HG03095 (cell line): ENCODE measurements around the gene GABBR2.
A peak's percentile ranks its signal among the peaks of the same experiment; 100 is the strongest.

ENCODE experiments used
- ATAC-seq: cut with Tn5 transposase; IDR thresholded peaks from one replicate; pipeline ENCODE4 v1.9.1; 2021; ENCODE audit warnings: moderate library complexity; ENCODE audit not compliant: unreplicated experiment

The GABBR2 gene

DNA sequence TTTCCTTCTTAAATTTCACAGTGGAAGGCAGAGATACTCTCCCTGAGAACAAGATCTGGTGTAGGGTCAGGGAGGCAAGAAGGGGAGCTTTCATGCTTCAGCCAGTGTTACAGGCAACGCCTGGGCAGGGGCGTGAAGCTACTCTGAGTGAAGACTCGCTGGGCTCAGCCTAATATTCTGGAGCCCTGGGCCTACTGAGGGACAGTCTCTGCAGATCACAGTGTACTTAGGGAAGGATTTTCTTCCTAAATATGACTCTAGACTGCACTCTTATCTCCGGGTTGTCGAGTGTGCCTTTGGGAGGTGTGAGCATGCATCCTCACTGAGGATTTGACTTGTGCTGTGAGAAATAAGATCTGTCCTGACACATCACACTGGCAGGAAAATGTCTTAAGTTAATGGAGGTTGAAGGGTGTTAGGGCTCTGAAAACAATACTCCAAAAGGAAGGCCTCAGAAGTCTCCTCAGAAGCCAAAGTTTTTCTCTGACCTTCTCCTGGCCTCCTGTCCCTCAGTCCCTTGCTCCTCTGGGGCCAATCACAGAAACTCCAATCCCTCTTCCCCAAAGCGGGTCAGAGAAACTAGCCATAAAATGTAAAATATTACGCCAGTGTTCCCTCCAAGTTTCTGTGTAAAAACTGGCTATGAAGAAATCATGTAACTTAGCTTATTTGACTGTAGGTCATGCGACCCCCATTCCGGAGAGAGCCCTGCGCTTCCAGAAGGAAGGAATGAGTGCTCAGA lies 296.5 kb downstream of the GABBR2 start:
- ATAC-seq: no peak

DNA sequence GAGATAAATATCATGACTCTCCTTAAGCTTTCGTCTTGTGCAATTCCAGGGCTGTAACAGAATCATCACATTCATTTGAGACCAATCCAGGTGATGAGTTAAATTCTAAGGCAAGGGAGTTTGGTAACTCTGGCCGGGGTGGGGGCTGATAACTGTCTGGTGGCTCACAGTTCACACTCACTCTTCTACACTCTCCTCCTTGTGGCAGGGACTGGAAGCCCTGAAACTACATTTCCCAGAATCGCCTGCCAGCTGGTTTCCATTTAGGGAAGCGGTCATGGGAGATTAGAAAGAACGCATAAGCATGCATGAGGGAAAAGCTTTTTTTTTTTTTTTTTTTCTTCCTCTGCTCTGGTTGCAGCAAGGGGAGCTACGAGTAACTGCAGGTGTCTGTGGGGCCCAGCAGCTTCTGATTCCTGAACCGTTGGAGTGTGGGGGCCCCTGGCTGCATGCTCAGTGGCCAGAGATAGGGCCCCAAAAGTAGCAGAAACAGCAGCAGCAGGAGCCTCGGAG lies 298.5 kb downstream of the GABBR2 start:
- no peak for ATAC-seq

DNA sequence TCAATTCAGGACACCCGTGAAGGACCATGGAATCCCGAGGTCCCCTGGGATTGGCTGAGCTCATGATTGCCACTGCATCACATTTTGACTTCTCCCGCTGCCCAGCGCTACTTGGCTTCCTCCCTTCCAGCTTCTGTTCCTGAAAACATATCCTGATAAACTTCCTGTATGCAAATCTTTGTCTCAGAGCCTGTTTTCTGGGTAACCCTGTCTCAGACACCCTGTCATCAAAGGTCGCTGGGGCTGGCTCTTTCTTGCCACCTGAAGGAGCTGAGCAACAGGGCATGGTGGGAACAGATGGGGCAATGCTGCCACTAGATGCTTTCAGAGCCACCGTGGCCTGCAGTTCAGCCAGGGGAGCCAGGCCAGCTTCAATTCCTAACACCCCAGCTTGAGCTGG lies 299.0 kb downstream of the GABBR2 start:
- no peak for ATAC-seq

DNA sequence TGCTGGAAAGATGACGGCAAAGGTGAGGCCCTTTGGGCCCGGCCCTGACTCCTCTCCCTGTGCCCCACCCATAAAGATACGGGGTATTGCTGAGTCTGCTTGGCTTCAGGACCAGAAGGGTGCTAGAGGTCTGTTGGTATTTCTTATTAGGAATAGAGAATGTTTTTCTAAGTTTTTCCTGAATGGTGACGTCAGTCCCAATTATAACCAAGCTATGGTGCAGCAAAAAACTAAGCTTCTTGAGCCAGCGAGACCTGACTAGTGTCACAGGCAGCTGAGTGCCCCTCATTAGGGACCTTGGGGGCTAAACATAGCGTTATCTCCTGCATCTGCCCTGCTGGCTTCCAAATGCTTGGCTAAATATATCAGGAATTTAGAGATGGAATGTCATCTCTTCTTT lies 302.3 kb downstream of the GABBR2 start:
- no peak for ATAC-seq

DNA sequence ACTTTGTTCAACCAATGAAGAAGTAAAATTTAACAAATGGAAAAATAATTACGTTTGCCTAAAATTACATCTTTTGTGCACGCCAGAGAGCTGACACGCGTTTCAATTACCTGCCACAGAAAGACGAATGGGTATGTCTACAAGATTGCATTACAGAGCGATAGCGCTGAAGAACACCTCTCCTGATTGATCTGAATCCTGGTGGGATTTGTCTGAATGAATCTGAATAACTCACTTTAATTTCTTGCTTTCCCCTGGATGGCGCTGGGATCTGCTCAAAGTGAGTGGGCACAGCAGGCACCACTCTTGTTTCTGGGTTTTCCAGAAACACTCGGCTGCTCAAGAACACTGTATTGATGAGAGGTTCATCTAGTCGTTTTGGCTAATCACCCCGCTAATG lies 304.5 kb downstream of the GABBR2 start:
- no peak for ATAC-seq

DNA sequence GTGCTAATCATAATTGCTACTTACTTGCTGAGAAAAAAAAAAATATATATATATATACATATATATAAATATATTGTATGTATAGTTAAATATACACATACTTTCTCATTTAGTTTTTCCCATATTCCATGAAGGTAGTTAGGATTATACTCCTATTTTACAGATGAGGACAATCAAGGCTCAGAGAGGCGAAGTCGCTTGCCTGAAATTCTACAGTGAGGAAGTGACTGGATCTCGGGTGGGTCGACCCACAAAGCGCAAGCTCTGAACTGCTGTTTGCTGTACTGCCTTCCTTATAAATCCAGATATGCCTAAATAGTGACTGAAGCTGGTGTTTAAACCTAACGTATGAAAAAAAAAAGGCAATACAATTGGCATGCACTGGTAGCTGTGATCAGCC lies 305.0 kb downstream of the GABBR2 start:
- ATAC-seq: no peak

DNA sequence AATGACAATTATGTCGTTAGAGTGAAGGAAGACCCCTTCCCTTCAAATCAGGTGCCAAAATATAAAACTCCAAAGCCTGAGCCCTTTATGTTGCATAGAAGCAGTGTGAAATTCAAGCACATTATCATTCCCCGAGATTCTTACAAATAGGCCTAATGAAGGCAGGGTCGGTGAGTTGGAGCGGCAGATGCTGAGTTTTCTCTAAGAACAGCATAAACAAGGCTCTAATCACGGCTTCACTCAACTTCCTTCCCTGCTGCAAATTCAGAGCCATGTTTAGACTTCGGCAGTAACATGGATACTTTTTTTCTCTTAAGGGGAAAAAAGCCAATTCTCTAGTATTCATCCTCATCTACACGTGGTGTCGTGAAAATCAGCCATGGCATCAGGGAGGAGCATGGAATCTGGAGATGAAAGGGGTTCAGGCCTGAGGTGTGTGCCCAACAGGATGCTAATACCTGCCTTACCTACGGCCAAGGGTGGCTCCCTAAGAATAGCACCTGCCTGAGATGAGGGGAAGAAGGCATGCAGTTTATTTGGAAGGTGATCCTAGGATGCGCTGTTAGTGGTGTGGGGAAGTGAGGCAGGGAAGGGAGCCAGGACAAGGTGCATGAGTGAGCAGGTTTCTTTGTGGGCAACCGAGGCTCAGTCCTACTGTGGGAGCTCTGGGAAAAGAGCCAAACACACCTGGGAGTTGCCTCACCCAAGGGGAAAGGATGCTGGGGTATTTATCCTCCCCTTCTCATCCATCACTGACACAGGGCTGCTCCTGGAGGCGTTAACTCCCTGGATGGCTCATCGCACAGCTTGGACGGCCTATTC lies 306.5 kb downstream of the GABBR2 start:
- ATAC-seq: no peak

DNA sequence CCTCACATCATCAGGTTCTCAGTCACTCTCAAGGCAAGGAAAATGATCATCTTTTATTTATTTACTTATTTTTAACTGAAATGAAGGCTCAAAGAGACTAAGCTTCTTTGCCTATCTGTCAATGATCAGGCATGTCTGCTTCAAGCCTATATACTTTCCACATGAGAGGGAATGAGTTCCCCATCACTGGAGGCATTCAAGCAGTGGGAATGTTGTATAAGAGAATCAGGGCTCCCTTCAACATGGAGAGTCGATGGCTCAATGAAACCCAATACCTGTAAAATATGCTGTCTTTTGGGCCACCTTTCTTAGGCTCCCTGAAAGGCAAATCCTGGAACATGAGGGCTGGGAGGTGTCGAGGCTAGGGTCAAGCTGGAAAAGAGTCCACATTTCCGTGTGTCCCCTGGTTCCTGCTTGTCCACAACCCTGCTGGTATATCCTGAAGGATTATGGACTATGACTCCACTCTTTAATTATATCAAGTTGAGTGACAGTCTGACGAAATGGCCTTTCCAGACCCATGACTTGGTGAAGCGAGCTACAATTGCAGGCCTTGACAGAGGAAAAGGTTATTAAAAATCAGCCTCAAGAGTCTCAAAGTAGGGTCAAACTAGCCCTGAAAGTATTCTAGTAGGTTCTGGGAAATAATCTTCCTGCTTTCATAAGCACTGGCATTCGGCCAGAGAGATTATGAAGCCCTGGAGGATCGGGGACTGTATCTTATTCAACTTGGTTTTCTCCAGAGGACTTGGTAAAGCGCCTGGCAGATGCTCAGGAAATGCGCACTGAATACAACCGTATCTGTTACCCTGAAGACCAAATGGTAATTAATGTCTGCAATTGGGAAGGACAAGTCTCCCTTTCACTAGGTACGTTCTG lies 307.4 kb downstream of the GABBR2 start:
- ATAC-seq: no peak

DNA sequence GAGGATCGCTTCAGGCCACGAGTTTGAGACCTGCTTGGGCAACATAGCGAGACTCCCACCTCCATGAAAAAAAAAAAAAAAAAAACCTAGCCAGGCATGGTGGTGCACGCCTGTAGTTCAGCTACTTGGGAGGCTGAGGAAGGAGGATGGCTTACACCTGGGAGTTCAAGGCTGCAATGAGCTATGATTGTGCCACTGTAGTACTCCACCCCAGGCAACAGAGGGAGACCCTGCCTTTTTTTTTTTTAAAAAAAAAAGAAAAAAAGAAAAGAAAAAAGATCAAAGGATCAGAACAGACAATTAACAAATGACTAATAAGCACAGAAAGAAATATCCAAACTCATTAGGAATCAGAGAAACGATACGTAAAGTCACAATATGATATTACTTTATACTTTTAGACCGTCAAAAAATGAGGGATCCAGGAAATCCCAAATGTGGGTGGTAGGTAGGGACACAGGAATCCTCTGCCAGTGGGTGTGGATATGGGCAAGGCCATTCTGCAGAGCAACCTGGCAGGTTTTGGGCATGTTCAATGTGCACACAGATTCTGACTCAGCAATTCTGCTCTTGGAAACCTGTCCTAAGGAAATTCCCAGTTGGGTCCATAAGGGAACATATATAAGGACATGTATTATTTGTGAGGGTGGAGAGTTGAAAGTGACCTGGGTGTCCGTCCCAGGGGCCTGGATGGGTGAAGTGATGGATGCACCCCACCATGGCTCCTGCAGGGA lies 308.6 kb downstream of the GABBR2 start:
- no peak for ATAC-seq

DNA sequence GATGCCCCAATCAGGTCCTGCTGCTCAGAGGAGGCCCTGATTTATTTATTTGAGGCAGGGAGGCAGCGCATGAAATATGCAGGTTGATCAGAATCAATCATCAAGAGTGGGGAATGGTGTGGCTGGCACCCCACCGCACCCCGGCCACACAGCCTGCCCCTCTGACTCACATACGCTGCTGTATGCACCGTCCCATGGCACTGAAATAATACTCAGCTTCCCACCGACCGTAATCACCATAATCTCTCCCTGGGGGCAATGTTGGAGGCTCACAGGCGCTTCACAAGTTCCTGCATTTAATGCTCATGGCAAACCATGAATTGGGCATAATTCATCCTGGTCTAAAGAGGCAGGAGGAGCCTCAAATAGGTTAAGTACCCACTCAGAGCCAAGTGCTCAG lies 312.1 kb downstream of the GABBR2 start:
- no peak for ATAC-seq

DNA sequence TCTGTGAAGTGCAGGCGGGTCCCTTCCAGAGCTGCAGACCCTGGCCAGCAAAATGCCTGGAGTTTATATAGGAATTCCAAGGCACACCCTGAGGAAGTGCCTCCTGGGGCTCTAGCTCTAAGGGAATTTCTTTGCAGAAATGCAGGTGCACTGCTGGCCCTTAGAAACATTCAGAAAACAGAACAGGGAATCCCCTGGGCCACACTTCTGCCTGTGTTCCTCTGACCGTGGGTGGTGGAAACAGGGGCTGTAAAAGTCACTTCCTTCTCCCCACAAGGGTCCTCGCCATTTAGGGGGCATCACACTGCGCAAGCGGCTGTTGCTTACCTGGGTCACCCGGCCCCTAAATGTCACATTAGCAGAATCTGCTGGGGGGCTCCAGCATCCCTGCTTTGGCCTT lies 312.5 kb downstream of the GABBR2 start:
- ATAC-seq: no peak

DNA sequence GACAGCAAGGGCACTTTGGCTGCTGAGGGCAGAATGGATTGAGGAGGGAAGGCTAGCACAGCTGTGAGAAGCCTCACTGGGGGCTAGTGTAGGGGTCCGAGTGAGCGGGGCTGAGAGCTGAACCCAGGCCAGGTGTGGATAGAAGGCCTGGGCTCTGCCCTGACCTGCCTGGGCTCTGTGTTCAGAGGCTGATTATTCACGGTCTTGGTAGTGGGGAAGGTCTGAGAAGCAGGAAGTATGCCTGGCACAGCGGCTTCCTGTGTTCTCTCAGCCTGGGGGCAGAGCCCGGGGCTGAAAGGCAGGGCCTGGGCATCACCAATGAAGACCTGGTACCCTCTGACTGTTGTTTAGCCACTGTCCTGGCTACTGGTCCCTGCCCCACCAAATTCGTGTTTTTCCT lies 316.9 kb downstream of the GABBR2 start:
- ATAC-seq: no peak

DNA sequence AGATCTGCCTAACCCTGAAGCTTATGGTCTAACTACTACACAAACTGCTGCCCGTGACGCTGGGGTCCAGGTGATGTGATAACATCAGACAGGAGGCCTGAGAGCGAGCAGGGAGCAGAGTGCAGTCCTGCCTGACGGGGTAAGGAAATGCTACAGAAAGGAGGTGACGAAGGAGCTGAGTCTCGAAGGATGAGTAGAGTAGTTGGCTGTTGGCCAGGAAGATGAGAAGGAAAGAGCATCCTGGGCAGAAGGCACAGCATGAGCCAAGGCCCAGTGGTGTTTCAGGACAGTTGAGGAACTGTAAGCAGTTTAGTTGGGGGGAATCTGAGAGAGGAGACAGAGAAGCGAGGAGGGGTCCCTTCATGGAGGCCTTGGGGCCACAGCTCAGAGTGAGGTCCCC lies 317.3 kb downstream of the GABBR2 start:
- ATAC-seq: no peak

DNA sequence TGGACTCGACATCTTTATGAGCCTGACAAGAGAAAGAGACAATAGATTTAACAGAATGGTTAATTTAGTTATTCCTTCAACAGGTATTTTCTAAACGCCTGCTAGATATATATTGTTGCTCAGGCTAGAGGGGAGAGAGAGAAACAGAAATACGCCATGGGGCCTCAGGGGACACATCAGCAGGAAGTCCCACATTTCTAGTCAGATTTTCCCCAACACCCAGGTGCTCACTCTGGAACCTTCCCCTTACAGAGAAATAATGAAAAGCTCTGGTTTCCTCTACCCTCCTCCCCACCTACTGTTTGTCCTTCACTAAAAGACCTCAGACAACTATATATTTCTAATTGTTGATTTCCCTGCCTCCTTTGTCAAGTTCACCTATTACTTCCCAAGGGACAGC lies 323.0 kb downstream of the GABBR2 start:
- ATAC-seq: no peak

DNA sequence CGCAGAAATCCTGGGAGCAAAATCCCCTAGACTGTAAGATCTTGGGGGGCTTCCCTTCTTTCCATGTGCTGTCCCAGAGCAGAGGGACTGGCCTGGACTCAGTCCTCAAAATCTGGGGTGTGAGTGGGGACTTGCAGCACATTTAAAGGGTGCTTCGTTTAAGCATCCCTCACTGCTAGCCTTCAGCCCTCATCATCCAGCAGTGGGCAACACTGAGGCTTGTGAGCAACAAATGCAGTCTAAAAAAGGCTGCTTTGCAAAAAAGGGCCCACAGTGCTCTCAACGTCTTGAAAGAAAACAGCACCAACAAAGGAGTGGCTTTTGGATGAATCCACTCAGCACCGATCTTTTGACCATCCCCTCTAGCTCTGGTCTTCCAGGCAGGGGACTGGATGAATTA lies 325.0 kb downstream of the GABBR2 start:
- no peak for ATAC-seq

DNA sequence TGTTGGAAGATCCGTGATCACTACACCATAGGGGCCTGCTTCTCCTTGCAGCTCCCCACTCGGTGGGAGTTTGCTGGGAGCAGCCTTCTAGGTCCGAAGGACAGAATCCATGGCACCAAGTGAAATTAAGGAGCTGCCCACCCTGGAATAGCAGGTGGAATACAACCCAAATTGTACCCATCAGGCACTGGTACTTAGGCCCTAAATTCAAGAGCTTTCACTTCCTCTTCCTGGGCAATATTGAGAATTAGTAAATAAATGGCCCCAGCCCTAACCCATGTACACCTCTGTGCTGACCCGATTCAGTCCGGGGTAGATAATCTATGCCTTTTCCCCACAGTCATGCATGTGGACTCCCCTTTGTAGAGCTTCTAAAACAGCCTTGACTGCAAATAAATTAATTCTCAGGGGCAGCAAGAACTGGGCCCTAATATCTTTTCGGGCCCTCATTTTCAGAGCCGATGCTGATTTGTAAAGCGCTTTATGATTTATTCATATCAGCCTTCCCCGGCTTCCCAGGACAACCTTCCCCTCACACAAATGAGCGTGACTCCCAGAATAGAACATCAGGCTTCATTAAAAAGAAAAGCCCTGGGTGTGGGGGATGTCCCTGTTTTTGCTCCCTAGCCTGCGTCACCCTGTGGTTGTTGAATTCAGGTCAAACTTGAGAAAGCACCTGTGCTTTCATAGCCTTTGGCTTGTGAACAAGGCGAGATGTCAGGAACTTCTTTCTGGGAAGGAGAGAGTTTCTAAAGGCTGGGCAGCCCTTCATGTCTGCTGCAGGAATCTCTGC lies 327.2 kb downstream of the GABBR2 start:
- no peak for ATAC-seq

DNA sequence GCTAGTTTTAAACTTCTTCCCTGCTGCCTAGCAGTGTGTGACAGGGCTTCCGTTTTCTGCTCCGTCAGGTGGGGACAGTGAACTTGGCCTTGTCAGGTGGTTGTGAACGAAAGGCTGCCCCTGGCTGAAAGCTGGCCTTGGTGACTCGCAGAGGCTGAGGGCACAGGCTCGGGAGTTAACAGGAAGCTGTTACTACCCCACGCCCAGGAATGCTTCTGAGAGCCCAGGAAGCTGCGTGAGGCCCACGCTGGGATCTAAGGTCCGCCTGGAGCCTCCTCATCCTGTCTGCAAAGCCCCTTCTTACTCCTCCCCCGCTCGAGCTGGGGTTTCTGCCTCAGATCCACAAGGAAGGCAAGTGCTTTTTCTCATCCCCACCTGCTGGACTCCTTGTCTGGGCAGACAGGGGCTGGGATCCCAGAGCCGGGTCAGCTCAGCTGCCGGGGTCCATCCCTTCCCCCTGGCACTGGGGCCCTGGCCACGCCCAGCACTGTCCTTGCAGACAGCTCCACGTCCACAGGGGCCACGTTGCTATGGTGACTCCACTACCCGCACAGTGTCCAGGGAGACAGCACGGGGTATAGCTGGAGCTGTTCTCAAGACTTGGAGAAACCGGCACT lies 328.6 kb downstream of the GABBR2 start:
- peak; percentile 48 for ATAC-seq

DNA sequence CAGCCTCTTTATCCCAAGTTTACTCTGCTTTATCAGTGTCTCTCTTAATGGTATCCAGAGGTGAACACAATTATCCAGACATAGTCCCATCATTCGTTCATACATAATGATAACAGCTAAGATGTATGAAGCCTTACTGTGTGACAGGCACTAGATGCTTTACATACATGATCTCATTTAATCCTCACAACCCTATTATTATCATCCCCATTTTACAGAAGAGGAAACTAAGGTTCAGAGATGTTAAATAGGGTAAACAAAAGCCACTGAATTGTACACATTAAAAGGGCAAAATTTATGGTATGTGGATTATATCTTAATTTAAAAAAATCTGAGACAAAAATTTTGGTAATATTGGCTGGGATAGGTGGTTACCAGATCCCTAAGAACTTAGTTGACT lies 329.2 kb downstream of the GABBR2 start:
- ATAC-seq: no peak

DNA sequence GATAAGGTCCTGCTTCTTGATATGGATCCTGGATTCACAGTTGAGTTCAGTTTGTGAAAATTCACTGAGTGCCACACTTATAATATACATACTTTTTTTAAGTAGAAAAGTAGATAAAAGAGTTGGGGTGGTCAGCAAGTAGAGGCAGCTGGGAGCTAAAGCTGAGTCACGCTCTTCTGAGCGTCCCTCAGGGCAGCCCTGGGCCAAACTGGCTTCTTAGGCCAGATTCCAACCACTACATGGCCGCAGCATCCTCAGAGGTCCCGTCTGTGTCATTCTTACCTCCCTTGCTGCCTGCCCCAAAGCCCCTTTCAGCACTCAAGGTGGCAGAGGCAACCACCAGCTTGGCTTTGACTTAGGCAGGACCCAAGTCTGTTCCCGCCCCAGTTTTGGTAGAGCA lies 329.9 kb downstream of the GABBR2 start:
- no peak for ATAC-seq
